ENCODE data around the gene DEFB112.

DNA sequence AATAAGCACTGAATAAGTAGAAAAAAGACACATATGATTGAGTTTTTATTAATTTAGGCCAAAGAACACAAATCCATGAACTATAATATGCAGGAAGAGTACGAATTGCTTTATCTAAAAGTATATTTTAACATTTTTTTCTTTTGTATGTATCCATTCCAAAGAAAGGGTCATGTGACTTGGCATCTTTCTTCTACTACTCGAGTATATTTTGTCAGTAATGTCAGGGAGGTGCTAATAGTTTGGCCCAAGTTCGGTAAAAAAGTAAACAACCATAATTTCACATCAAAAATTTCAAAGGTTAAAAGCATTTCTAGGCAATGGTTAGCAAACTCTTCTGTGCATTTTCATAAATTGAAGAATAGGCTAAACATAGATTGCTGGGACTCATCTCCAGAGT is 46.6 kb downstream of the DEFB112 start:
- no peak for TF ChIP-seq JUNB (IDR thresholded peaks at IDR 0.05; ENCODE audit: unreplicated experiment)
- TF ChIP-seq, protein P1, sequence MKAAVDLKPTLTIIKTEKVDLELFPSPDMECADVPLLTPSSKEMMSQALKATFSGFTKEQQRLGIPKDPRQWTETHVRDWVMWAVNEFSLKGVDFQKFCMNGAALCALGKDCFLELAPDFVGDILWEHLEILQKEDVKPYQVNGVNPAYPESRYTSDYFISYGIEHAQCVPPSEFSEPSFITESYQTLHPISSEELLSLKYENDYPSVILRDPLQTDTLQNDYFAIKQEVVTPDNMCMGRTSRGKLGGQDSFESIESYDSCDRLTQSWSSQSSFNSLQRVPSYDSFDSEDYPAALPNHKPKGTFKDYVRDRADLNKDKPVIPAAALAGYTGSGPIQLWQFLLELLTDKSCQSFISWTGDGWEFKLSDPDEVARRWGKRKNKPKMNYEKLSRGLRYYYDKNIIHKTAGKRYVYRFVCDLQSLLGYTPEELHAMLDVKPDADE (IDR thresholded peaks at IDR 0.05): no peak
- TF ChIP-seq, protein P2, sequence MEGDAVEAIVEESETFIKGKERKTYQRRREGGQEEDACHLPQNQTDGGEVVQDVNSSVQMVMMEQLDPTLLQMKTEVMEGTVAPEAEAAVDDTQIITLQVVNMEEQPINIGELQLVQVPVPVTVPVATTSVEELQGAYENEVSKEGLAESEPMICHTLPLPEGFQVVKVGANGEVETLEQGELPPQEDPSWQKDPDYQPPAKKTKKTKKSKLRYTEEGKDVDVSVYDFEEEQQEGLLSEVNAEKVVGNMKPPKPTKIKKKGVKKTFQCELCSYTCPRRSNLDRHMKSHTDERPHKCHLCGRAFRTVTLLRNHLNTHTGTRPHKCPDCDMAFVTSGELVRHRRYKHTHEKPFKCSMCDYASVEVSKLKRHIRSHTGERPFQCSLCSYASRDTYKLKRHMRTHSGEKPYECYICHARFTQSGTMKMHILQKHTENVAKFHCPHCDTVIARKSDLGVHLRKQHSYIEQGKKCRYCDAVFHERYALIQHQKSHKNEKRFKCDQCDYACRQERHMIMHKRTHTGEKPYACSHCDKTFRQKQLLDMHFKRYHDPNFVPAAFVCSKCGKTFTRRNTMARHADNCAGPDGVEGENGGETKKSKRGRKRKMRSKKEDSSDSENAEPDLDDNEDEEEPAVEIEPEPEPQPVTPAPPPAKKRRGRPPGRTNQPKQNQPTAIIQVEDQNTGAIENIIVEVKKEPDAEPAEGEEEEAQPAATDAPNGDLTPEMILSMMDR (conservative IDR thresholded peaks at IDR 0.05; ENCODE audit: low read depth in 2 of 2): no peak

All from GM23338 (cell line).